ENCODE results near the gene USP4.

The USP4 gene

GRCh38 chr3:49362561-49362960 is 22.7 kb upstream of the USP4 start:
- no peak for DNase-seq (ENCODE audit: low read depth)
- no peak overlapping the region for H3K4me3 ChIP-seq (ENCODE audit: low read depth, low read length)
- no peak for TF ChIP-seq CTCF (IDR thresholded peaks at IDR 0.05; ENCODE audit: insufficient read depth, low read depth, low read length, missing control alignments)

- TF ChIP-seq CTCF (IDR thresholded peaks at IDR 0.05; ENCODE audit: insufficient read depth, low read depth, low read length, missing control alignments) = no peak
- no peak overlapping the region for H3K4me3 ChIP-seq (ENCODE audit: low read depth, low read length)
- no peak for DNase-seq (ENCODE audit: low read depth)
These were observed 19.8 kb upstream of the USP4 start for GRCh38 chr3:49359623-49360022.

GRCh38 chr3:49358884-49359225 is 19.0 kb upstream of the USP4 start:
- no peak for TF ChIP-seq CTCF (IDR thresholded peaks at IDR 0.05; ENCODE audit: insufficient read depth, low read depth, low read length, missing control alignments)
- peak overlapping the region; percentile 78 for H3K4me3 ChIP-seq (ENCODE audit: low read depth, low read length)
- DNase-seq (ENCODE audit: low read depth) = no peak

- no peak for TF ChIP-seq CTCF (IDR thresholded peaks at IDR 0.05; ENCODE audit: insufficient read depth, low read depth, low read length, missing control alignments)
- peak within 1 kb of the TSS; percentile 78 for H3K4me3 ChIP-seq (ENCODE audit: low read depth, low read length)
- DNase-seq (ENCODE audit: low read depth) = peak; percentile 97
These were observed 18.5 kb upstream of the USP4 start, which contains the start of gene GPX1 for GRCh38 chr3:49358217-49358883. TSS of gene GPX1 (minus strand) at chr3:49358353. CDS start at chr3:49358278, 75 bp downstream.

- DNase-seq (ENCODE audit: low read depth) = peak; percentile 60
- peak overlapping the region; percentile 78 for H3K4me3 ChIP-seq (ENCODE audit: low read depth, low read length)
These were observed 17.8 kb upstream of the USP4 start for GRCh38 chr3:49357443-49358216.

GRCh38 chr3:49357095-49357442 is 17.2 kb upstream of the USP4 start:
- H3K4me3 ChIP-seq (ENCODE audit: low read depth, low read length) = peak overlapping the region; percentile 78
- DNase-seq (ENCODE audit: low read depth) = peak; percentile 36

GRCh38 chr3:49352890-49353421 is 13.1 kb upstream of the USP4 start:
- DNase-seq (ENCODE audit: low read depth) = no peak
- no peak for TF ChIP-seq CTCF (IDR thresholded peaks at IDR 0.05; ENCODE audit: insufficient read depth, low read depth, low read length, missing control alignments)
- H3K4me3 ChIP-seq (ENCODE audit: low read depth, low read length) = no peak overlapping the region

- no peak for DNase-seq (ENCODE audit: low read depth)
- no peak for TF ChIP-seq CTCF (IDR thresholded peaks at IDR 0.05; ENCODE audit: insufficient read depth, low read depth, low read length, missing control alignments)
- no peak overlapping the region for H3K4me3 ChIP-seq (ENCODE audit: low read depth, low read length)
These were observed 12.4 kb upstream of the USP4 start for GRCh38 chr3:49352281-49352680.

All from GM12865 (cell line).